K562 treated with DMSO at 1 percent for 4 hours (cell line): Measurements from ENCODE around the gene ARHGEF1. TPM values are rescaled to one million over a fixed set of nuclear protein-coding genes. Genes with fewer than 3 reads are reported as not detected.

Source experiments
- total RNA-seq: library from RNA; unstranded; fragments of 300-600 nt; gene quantifications from 2 replicates; pipeline ENCODE4 v1.2.3, GENCODE V29; 2022; ENCODE audit not compliant: insufficient read depth

Gene ARHGEF1
- 86.5 and 102 TPM in 2 replicates for total RNA-seq

GRCh38 chr19:41882568-41883462 lies at the start of gene ARHGEF1:
TSS of gene ARHGEF1 (plus strand) at chr19:41883184. CDS start at chr19:41888083, 4,899 bp downstream.

GRCh38 chr19:41844601-41845000 lies 38.4 kb upstream of the ARHGEF1 start, which contains the start of gene LYPD4:
TSS of gene LYPD4 (minus strand) at chr19:41844683. CDS start at chr19:41839285, 5,398 bp downstream.

DNA sequence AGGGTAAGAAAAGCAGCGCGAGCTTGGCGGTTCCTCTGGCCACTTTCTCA lies 38.2 kb upstream of the ARHGEF1 start, which contains the start of gene DMRTC2:
DMRTC2 (plus strand) TSS at position 42 of the 50 bp plus-strand sequence. CDS start 2,387 bp downstream, outside the sequence.

GRCh38 chr19:41859618-41860418 lies 23.2 kb upstream of the ARHGEF1 start, which contains the start of gene RPS19:
TSS of gene RPS19 (plus strand) at chr19:41860255. CDS start at chr19:41860775, 520 bp downstream.

DNA sequence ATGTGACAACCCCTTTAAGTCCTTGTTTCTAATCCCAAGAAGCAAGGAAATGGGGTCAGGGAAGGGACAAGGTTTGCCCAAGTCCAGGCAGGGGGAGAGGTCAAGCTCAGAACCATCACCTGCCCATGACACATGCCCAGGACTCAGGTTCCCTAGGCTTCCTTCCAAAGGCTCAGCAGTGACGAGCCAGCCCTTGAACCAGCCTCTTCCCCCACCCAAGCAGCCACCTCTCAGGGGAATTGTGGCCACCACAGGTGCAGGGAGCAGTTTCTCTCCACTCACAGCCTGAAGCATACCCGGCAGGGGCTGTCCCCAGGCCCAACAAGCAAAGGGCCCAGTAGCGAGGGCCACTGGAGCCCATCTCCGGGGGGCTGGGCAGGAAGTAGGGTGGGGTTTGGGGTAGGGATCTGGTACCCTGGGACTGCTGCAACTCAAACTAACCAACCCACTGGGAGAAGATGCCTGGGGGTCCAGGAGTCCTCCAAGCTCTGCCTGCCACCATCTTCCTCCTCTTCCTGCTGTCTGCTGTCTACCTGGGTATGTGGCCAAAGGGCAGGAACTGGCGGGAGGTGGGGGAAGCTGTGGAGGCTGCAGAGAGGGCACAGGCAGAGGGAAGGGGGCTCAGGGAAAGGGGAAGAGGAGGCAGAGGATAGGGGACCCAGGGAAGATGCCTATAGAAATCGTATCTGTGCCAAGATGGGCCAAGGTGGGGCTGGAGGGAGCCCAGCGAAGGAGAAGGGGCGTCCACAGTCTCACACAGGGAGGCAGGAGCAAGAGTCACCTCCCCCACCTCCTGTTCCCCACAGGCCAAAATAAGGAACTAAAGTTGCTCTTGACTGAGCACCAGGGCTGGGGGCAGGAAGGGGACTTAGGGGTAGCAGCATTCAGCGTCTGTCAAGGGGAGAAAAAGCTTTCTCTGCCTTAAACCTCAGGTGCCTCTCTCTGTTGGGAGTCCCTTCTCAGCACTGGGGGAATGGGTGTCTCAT lies 5.8 kb upstream of the ARHGEF1 start, which contains the start of gene CD79A:
CD79A (plus strand) TSS at position 433 of the 986 bp plus-strand sequence; CDS start at position 459, 26 bp downstream.

DNA sequence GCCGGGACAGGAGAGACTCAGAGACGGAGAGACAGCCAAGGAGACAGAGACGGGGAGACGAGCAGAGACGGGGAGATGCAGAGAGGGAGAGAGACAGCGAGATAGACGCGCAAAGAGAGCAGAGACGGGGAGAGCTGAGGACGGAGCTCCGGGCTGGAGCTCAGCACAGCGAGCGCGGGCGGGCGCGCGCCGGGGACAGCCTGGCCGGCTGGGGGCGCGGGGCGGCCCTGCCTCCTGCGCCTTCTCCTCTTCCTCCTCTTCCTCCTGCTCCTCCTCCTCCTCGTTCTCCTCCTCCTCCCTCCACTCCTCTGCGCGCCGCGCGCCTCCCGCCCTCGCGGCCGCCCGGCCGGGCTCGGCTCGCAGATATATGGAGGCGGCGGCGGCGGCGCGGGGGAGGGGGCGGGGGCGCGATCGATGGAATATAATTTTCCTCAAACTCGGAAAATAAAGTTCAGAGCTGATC lies 45.3 kb downstream of the ARHGEF1 start, which contains the start of gene ERFL:
ERFL (minus strand) TSS at position 229 of the 463 bp plus-strand sequence. CDS start 15,530 bp downstream, outside the sequence.

Other genes starting within 250 kb of the ARHGEF1 start
- not detected in 2 replicates for gene CEACAM7, start 194.9 kb upstream of the ARHGEF1 start, total RNA-seq
- not detected in 2 replicates for gene CEACAM5, start 174.6 kb upstream of the ARHGEF1 start, total RNA-seq
- gene CEACAM6, start 127.7 kb upstream of the ARHGEF1 start, total RNA-seq: not detected in 2 replicates
- not detected in 2 replicates for gene CEACAM3, start 86.6 kb upstream of the ARHGEF1 start, total RNA-seq
- gene LYPD4, start 38.5 kb upstream of the ARHGEF1 start, total RNA-seq: not detected in 2 replicates
- not detected in 2 replicates for gene DMRTC2, start 38.1 kb upstream of the ARHGEF1 start, total RNA-seq
- 3,874 and 4,098 TPM in 2 replicates for gene RPS19, start 22.9 kb upstream of the ARHGEF1 start, total RNA-seq
- not detected in 2 replicates for gene CD79A, start 5.9 kb upstream of the ARHGEF1 start, total RNA-seq
- 0.83 and 0.90 TPM in 2 replicates for gene ERFL, start 45.3 kb downstream of the ARHGEF1 start, total RNA-seq
- 165 and 170 TPM in 2 replicates for gene RABAC1, start 76.1 kb downstream of the ARHGEF1 start, total RNA-seq
- 0.46 and 1.0 TPM in 2 replicates for gene ATP1A3, start 111.0 kb downstream of the ARHGEF1 start, total RNA-seq
- 5.3 and 5.7 TPM in 2 replicates for gene GRIK5, start 187.0 kb downstream of the ARHGEF1 start, total RNA-seq
- 21.3 and 29.6 TPM in 2 replicates for gene ZNF574, start 193.0 kb downstream of the ARHGEF1 start, total RNA-seq
- gene POU2F2, start 249.3 kb downstream of the ARHGEF1 start, total RNA-seq: 0.35 and 0.50 TPM in 2 replicates